Stimulated activated CD8-positive, alpha-beta memory T cell treated with anti-CD3 and anti-CD28 coated beads, Interleukin-2, amount 100 ng/mL, for 1 hour (primary cell): ENCODE measurements around the gene ABCG8.

Experiments used
- DNase-seq, 2 donors: peaks; one replicate each; pipeline ENCODE4 v3.0.0-alpha.2; 2020; ENCODE audit warnings: low read depth in 2 of 2

Gene ABCG8

DNA sequence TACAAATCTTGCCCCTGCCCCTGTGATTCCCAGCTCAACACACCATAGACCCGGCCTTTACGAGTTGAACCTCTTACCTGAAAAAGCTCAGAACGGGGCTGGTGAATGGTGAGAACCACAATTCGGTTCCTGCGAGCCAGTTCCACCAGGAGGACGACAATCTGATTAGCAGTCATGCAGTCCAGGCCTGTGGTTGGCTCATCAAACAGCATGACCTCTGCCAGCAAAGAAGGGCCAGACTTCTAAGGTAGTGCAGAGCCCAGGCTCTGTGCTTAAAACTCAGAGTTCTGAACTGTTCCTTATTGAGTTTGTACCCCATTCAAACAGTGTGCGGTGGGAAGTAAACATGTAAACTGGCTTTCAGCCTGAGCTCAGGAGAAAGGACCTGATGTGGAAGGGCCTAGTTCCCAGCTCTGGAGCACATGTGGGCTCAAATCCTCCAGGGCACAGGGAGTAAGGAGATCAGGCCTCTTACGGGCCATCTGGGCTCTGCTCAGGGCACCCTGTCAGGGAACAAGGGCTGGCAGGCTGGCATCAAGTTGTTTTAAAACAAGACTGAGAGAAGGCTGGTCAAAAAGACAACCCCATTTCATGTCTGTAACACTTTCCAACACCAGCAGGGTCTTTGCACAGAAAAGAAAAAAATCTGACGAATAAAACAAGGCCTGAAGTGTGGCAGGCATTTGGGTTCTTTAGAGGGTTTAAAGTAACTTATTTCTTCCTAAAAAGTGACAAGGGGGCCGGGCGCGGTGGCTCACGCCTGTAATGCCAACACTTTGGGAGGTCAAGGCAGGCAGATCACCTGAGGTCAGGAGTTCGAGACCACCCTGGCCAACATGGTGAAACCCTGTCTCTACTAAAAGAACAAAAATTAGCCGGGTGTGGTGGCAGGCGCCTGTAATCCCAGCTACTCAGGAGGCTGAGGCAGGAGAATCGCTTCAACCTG is 12.2 kb upstream of the ABCG8 start:
- DNase-seq, result no peak

GRCh38 chr2:43831543-43832294 is 7.1 kb upstream of the ABCG8 start:
- DNase-seq, result no peak

DNA sequence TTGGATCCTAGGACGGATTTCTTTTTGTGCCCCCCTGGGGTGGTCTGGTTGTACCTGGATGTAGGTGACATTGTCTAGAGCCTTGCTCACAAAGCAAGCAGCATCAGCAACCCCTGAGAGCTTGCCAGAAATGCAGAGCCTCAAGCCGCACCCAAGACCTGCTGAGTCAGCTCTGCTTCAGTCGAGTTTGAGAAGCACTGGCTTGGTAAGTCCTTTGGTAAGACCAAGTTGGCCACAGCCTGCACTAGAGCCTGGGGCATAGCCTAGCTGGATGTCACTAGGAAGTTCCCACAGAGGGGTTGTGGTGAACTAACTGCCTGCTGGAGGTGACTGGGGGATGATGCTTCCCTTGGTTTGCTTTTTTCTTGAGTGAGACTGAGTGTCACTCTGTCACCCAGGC is 6.3 kb upstream of the ABCG8 start:
- no peak for DNase-seq

- no peak for DNase-seq
Measured at GRCh38 chr2:43837033-43837432, 1.7 kb upstream of the ABCG8 start.

GRCh38 chr2:43837831-43838559 is 776 bp upstream of the ABCG8 start:
- no peak for DNase-seq

DNA sequence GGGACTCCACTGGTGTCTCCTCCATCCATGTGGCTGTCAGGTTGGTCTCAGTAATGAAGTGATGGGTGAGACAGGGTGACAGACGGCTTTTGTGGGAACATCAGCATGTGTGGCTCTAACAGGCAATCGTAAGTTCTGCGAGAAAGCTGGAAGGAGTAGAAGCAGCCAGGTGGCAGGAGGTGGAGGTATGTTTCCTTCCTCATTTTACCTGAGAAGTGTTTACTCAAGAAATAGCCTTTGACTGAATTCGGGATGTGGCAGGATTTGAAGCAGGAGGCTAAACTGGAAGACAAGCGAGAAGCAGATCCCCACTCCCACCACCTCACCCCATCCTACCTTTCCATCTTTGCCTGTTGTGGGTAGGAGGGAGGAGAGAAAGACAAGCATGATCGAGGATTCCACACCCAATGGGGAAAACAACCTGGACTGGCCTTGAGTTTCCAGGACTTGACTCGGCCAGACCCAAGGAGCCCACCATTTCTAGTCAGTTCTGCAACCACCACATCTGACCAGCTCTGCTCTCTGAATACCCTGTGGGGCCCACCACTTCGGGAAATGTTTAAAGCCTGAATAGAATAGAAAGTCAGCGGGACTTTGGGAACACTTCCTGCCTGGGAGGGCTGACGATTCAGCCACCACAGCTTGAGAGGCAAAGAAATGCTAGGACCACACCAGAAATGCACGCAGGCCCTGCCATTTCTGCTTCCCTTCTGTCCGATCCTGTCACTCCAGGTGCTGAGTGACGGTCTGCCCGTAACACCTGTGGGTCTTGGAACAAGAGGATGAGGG is 1.2 kb downstream of the ABCG8 start:
- no peak for DNase-seq

DNA sequence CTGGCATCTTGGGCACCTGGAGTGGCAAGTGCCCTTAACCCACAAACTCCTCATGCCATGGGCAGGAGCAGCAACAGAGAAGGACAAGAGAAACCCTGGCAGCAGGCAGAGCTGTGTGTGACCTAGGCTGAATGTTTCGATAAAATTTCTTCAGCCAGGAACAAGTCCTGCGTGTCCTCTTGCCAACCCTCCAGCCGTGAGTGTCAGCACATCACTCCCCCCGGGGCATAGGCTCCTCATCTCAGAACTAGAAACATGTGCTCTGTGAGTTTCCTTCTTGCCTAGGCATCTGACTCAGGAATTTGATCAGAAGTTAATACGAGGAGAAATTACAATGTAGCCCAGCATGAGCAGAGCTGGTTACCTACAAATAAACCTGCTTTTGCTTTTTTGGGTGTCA is 2.2 kb downstream of the ABCG8 start:
- no peak for DNase-seq

DNA sequence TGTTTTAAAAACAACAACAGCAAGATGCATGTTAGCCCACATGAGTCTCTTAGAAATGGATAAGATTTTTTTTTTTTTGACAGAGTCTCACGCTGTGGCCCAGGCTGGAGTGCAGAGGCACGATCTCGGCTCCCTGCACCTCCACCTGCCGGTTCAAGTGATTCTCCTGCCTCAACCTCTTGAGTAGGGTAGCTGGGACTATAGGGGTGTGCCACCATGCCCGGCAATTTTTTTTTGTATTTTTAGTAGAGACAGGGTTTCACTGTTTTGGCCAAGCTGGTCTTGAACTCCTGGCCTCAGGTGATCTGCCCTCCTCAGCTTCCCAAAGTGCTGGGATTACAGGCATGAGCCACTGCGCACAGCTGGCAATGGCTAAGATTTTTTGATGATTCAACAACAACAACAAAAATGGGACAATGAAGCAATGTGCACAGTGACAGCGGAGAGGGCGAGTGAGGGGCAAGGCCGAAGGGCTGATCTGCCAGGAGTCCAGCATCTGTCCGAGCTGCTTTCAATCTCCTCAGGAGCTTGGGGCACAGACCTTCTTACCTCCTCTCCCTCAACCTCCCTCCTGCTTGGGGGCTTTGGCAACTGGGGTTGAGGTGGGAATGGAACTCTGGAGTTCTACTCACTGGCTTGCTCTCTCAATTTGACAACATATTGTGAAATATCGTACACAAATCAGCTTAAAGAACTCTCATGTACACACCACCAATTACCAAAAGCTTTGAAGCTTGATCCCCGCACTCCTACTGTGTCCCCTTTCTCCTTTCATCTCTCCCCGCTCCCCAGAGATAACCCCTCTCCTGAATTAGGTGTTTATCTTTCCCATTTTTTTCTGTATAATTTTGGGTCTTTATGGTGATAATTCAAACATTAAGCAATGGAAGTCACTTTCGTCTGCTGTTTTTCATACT is 3.4 kb downstream of the ABCG8 start:
- no peak for DNase-seq

- DNase-seq, result no peak
Measured at GRCh38 chr2:43842866-43843226, 4.1 kb downstream of the ABCG8 start.

DNA sequence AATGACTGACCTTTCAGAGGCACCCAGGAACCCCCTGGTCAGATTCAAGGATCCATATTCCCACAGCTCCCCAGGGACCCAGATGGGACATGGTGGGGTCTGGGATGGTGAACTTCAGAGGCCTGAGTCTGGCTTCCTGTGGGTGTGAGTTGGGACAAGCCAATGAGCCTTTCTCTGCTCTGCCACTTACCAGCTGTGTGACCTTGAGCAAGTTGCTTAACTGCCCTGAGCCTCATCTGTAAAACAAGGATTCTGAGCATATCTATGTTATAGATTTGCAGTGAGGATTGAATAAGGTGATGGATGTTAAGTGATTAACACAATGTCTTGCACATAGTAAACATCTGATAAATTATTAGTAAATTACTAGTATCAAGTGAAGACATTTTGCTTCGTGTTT is 6.4 kb downstream of the ABCG8 start:
- no peak for DNase-seq

- DNase-seq, result no peak
Measured at GRCh38 chr2:43846140-43846793, 7.5 kb downstream of the ABCG8 start.

DNA sequence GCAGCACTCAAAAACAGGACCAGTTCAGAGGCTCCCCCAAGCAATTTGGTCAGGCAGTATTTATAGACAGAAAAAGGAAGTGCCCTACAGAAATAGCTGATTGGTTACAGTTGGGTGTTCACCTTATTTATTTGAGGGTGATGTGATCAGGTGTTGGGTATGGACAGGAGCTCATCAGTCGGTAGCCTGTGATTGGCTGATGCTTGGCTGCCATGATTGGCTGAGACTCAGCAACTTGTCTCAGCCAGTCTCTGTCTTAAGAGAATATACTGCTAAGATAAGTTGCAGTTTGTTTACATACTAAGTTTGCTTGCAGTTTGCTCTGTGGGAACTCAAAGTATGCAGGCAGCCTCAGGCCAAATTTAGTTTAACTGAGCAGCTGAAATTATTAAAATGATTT is 9.4 kb downstream of the ABCG8 start:
- DNase-seq, result no peak

DNA sequence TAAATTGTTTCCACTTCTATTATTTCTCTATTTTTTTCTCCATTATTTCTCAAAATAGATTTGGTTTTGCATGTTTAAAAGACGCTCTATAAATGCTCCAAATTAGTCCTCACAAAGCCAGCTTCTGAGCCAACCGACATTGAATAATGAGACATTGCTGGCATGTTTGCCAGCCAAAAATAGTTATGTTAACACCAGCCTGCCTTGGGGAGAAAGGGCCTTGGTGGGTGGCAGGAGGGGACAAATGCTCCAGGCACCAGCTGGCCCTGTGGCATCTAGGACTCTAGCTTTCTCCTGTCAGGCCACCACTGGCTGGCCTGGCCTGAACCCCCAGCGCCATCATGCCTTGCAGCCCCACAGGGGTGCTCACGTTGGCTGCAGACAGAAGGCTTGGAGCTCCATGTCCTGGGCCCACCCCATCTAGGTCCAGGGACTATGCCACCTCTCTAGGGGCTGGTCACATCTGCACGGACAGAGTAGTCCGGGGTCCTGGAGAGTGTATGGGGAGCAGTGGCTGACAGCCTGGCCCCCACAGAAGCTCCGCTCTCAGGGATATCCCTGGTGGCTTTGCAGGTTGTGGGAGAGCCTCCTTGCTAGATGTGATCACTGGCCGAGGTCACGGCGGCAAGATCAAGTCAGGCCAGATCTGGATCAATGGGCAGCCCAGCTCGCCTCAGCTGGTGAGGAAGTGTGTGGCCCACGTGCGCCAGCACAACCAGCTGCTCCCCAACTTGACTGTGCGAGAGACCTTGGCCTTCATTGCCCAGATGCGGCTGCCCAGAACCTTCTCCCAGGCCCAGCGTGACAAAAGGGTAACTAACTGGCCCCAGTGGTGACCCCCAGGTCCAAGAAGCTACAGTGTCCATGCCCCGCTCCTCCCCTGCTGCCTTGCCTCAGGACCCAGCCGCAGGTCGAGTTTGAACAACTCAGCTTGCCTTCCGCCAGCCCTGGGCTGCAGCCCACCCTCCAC is 12.5 kb downstream of the ABCG8 start:
- no peak for DNase-seq

DNA sequence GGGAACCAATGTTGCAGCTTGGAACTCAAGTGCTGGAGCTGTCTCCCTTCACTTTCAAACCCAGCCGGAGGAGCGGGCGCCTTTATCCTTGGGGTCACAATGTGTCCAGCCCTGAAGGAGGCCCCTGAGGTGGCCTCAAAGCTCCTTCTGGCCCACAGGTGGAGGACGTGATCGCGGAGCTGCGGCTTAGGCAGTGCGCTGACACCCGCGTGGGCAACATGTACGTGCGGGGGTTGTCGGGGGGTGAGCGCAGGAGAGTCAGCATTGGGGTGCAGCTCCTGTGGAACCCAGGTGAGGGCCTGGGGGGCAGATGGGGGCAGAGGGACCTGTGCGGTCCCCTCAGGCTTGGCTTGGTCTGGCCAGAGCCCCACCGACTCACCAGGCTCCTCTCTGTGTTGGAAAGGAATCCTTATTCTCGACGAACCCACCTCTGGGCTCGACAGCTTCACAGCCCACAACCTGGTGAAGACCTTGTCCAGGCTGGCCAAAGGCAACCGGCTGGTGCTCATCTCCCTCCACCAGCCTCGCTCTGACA is 13.5 kb downstream of the ABCG8 start:
- no peak for DNase-seq

GRCh38 chr2:43853141-43854081 is 14.6 kb downstream of the ABCG8 start:
- no peak for DNase-seq

DNA sequence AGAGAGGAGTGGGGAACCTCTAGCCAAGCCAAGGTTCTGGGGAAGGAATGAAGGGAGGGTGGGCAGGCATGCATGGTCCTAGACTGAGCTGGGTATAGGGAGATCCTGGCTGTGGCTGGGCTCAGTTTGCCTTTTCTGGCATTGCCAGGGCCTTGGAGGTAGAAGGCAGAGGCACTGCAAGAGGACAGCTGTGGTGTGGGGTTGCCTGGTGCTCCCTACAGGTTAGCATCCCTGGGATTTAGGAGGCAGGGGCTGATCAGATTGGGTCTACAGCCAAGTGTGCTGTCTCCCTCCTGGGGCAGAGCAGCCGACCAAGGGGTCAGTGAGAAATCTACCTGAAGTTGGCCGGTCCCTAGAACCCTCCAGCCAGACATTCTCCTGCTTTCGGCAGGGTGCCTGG is 15.9 kb downstream of the ABCG8 start:
- DNase-seq, result no peak

GRCh38 chr2:43855292-43855691 is 16.5 kb downstream of the ABCG8 start:
- no peak for DNase-seq
